Upper lobe of left lung (tissue), 6 donors: ENCODE measurements around the gene PPAT. TPM values are rescaled to one million over a fixed set of nuclear protein-coding genes. Genes with fewer than 3 reads are reported as not detected.
"Not testable (repeated sequence)": the region's sequence is repeated elsewhere in the genome, so short reads cannot be mapped to it uniquely, and the experiment has no call there.

Source experiments
- ATAC-seq, 2 donors: fragments of 200-7000 bp; cut with Tn5 transposase; one replicate each; pipeline ENCODE4 v1.9.1; 2022; ENCODE audit warnings: mild to moderate bottlenecking in 2 of 2, moderate library complexity in 2 of 2; ENCODE audit not compliant: low FRiP score in 2 of 2
- DNase-seq, 2 donors: peaks; one replicate each; pipeline ENCODE4 v3.0.0-alpha.2; 2019 to 2020
- H3K27ac ChIP-seq, 4 donors: fragments of 200-600 bp; sonication (generic); one replicate each; pipeline ENCODE4 v1.5.1; 2016 to 2019
- H3K27me3 ChIP-seq, 4 donors: fragments of 200-600 bp; sonication (generic); one replicate each; pipeline ENCODE4 v1.5.1; 2017 to 2019
- H3K36me3 ChIP-seq, 4 donors: fragments of 200-600 bp; sonication (generic); one replicate each; pipeline ENCODE4 v1.5.1; 2016 to 2019
- H3K4me1 ChIP-seq, 4 donors: fragments of 200-600 bp; sonication (generic); one replicate each; pipeline ENCODE4 v1.5.1; 2018 to 2019
- H3K4me3 ChIP-seq, 4 donors: fragments of 200-600 bp; sonication (generic); one replicate each; pipeline ENCODE4 v1.5.1; 2017 to 2019; ENCODE audit warnings: mild to moderate bottlenecking in 2 of 4, moderate library complexity in 1 of 4
- H3K9me3 ChIP-seq, 4 donors: fragments of 200-600 bp; sonication (generic); one replicate each; pipeline ENCODE4 v1.5.1; 2018 to 2019
- CTCF ChIP-seq, 6 experiments: fragments of 450-650 bp in 4 of 6; fragments of 200-600 bp in 2 of 6; sonication (generic) in 2 of 6; IDR thresholded peaks; one replicate each; pipeline ENCODE4 v1.5.1; 2016 to 2019; ENCODE audit warnings: antibody characterized with exemption in 6 of 6
- EP300 ChIP-seq, 4 donors: sonication (generic); formaldehyde crosslinking; IDR thresholded peaks; one replicate each; pipeline ENCODE4 v1.5.1; 2017; ENCODE audit warnings: antibody characterized with exemption in 4 of 4, control low read depth in 2 of 4
- POLR2A ChIP-seq, 4 donors: fragments of 450-650 bp; IDR thresholded peaks; one replicate each; pipeline ENCODE4 v1.5.1; 2016 to 2017; ENCODE audit warnings: antibody characterized with exemption in 4 of 4, mild to moderate bottlenecking in 2 of 4
- POLR2AphosphoS5 ChIP-seq, 2 donors: sonication (generic); formaldehyde crosslinking; IDR thresholded peaks; one replicate each; pipeline ENCODE4 v1.5.1; 2017; ENCODE audit warnings: antibody characterized with exemption in 2 of 2
- WGBS, 2 donors: methylation state at CpG; one replicate each; pipeline ENCODE4 v1.1.5; 2017 to 2018; 5-methylcytosine and 5-hydroxymethylcytosine counted together
- total RNA-seq, 6 donors: library from RNA; depleted of rRNA in 4 of 6; stranded (reverse); fragments of >200 nt in 4 of 6; gene quantifications; one replicate each; pipeline versions ENCODE4 v1.1.0 to v1.2.1, GENCODE V29; 2016 to 2021
- donor health status: DM: no; HTN: no; CAD: no; lungs with moderate emphysema.
- donor health status: DM: no; HTN: yes; CAD: no; lungs with severe emphysema.

PPAT gene
- total RNA-seq, 6 donors from 2014 or later = 0.44 to 6.3 (median 5.4) TPM

DNA sequence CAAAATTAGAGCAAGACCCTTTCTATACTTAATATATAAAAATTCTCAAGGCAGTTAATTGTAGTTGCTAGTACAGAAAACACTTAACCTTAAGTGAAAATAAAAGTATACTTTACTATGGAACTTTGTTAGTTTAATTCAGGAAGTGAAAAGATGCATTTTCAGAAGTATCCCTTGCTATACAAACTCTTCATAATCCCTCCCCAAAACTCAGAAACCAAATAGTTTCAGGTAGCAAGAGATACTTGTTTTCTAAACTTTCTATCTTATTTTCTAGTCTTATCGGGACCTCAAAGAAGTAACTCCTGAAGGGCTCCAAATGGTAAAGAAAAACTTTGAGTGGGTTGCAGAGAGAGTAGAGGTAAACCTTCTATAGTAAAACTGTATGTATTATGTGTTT, 14.9 kb upstream of the PPAT start:
- Histone ChIP-seq H3K36me3 (peaks cover 0 to 49% (median 10%) of the 10 kb centered on the region in 4 donors), H3K9me3 (no peaks in the 10 kb centered on the region), H3K4me1 (no peaks in the 10 kb centered on the region), H3K27me3 (no peaks in the 10 kb centered on the region), H3K27ac (no peak overlapping the region), H3K4me3 (no peak overlapping the region)
- 93 to 100% methylated on average over 1 of the region's 1 CpG for WGBS, 2 donors
- no peak for ATAC-seq
- DNase-seq = no peak
- no peak for TF ChIP-seq CTCF (IDR thresholded peaks at IDR 0.05)
- no peak for TF ChIP-seq EP300 (IDR thresholded peaks at IDR 0.05)
- TF ChIP-seq POLR2AphosphoS5 (IDR thresholded peaks at IDR 0.05) = no peak
- no peak for TF ChIP-seq POLR2A (IDR thresholded peaks at IDR 0.05)

GRCh38 chr4:56449475-56449874, 14.1 kb upstream of the PPAT start:
- not testable (repeated sequence) for H3K4me1 ChIP-seq, H3K4me3 ChIP-seq, DNase-seq, H3K27me3 ChIP-seq, H3K27ac ChIP-seq, ATAC-seq, H3K9me3 ChIP-seq
- WGBS, 2 donors = 98% methylated on average over 4 of the region's 4 CpGs
- peaks cover 0 to 41% (median 9%) of the 10 kb centered on the region in 4 donors for H3K36me3 ChIP-seq

GRCh38 chr4:56448301-56448700, 12.9 kb upstream of the PPAT start:
- ATAC-seq (no peak), DNase-seq (no peak)
- Histone ChIP-seq H3K27ac (no peak overlapping the region), H3K36me3 (peaks cover 0 to 38% (median 9%) of the 10 kb centered on the region in 4 donors), H3K4me1 (no peaks in the 10 kb centered on the region), H3K27me3 (no peaks in the 10 kb centered on the region), H3K9me3 (no peaks in the 10 kb centered on the region), H3K4me3 (no peak overlapping the region)
- TF ChIP-seq EP300 (IDR thresholded peaks at IDR 0.05) = no peak
- TF ChIP-seq POLR2A (IDR thresholded peaks at IDR 0.05) = no peak
- no peak for TF ChIP-seq POLR2AphosphoS5 (IDR thresholded peaks at IDR 0.05)
- no peak for TF ChIP-seq CTCF (IDR thresholded peaks at IDR 0.05)

- DNase-seq (no peak), ATAC-seq (no peak)
- 80 to 92% methylated on average over 1 of the region's 1 CpG for WGBS, 2 donors
- Histone ChIP-seq H3K4me1 (no peaks in the 10 kb centered on the region), H3K27me3 (no peaks in the 10 kb centered on the region), H3K27ac (no peak overlapping the region), H3K4me3 (no peak overlapping the region), H3K36me3 (peaks cover 0 to 30% (median 3%) of the 10 kb centered on the region in 4 donors), H3K9me3 (no peaks in the 10 kb centered on the region)
- TF ChIP-seq CTCF (IDR thresholded peaks at IDR 0.05) = no peak
- TF ChIP-seq EP300 (IDR thresholded peaks at IDR 0.05) = no peak
- no peak for TF ChIP-seq POLR2A (IDR thresholded peaks at IDR 0.05)
- TF ChIP-seq POLR2AphosphoS5 (IDR thresholded peaks at IDR 0.05) = no peak
These were observed 10.3 kb upstream of the PPAT start for GRCh38 chr4:56445699-56446098.

DNA sequence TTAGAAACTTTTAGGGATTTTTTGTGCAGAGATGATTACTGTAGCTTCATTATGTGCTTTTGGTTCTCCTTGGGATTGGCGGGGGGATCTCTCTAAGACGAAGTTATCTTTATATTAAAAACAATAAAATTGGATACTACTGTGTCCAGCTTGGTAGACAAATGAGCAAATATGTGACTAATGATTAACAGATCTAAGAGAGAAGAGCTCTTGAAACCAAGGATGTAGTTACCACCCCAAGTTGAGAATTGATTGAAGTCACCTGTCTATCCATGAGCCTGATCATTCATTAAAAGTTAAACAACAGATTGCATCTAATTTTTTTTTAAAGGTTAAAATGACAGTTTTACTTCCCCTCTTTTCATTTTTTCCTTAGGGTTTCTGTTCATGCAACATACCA, 9.3 kb upstream of the PPAT start:
- H3K4me3 ChIP-seq = no peak overlapping the region

More for the DNA sequence above, 9.3 kb upstream of the PPAT start:
- H3K27me3 ChIP-seq = no peaks in the 10 kb centered on the region
- WGBS, 2 donors = 90 to 92% methylated on average over 2 of the region's 2 CpGs
- H3K4me1 ChIP-seq = no peaks in the 10 kb centered on the region
- H3K9me3 ChIP-seq = no peaks in the 10 kb centered on the region
- no peak for ATAC-seq
- peaks cover 0 to 25% (median 3%) of the 10 kb centered on the region in 4 donors for H3K36me3 ChIP-seq
- TF ChIP-seq EP300 (IDR thresholded peaks at IDR 0.05) (no peak), POLR2A (IDR thresholded peaks at IDR 0.05) (no peak), POLR2AphosphoS5 (IDR thresholded peaks at IDR 0.05) (no peak), CTCF (IDR thresholded peaks at IDR 0.05) (no peak)
- H3K27ac ChIP-seq = no peak overlapping the region
- no peak for DNase-seq
